K562 (cell line): Measurements from ENCODE around the gene FOXI1. TPM values are rescaled to one million over a fixed set of nuclear protein-coding genes. Genes with fewer than 3 reads are reported as not detected.

Experiments
- ATAC-seq: fragments of 200-7000 bp; cut with Tn5 transposase; 3 replicates; pipeline ENCODE4 v1.9.1; 2020; ENCODE audit warnings: moderate library complexity
- BruUV-seq: library from RNA; stranded (reverse); fragments of 400-500 nt; replicated peaks from 2 replicates; lab custom pipeline; 2021; lab: Mats Ljungman, UMichigan
- CTCF ChIA-PET: fragments of 300-600 bp; formaldehyde crosslinking; extraction: SDS; loops from one replicate; lab custom pipeline; 2021; ENCODE audit warnings: low intra/inter-chr PET ratio; lab: Yijun Ruan, JAX
- POLR2A ChIA-PET: fragments of 300-600, 350-650 bp; sonication (Branson Sonifier 250); formaldehyde crosslinking; extraction: SDS; loops from one replicate; lab custom pipeline; 2021; ENCODE audit warnings: antibody characterized with exemption, inconsistent platforms; lab: Yijun Ruan, JAX
- DNase-seq, 4 experiments: peaks; one replicate each; pipeline versions ENCODE4 v3.0.0 to v3.0.0-alpha.2; 2011 to 2018; ENCODE audit warnings: low spot score in 3 of 4, mixed read lengths in 3 of 4; ENCODE audit errors: extremely low read depth in 1 of 4
- FAIRE-seq: peaks from 2 replicates; lab custom pipeline; 2011; peaks lifted over from hg19 to GRCh38; lab: Jason Lieb, UNC
- H2AFZ ChIP-seq: 2 replicates; pipeline ENCODE4 v1.6.0; 2011; ENCODE audit warnings: low read depth, low read length, control low read depth, inconsistent platforms
- H3K27ac ChIP-seq: fragments of 200-600 bp; 3 replicates; pipeline ENCODE4 v1.8.0; 2011; ENCODE audit warnings: low read depth, mild to moderate bottlenecking, control low read depth, inconsistent platforms, low read length, moderate library complexity, mixed read lengths; ENCODE audit errors: extremely low read depth
- H3K27me3 ChIP-seq, 2 experiments: fragments of 300-600 bp in 1 of 2; 2 replicates in 1 of 2; 3 replicates in 1 of 2; pipeline versions ENCODE4 v1.6.0 to v1.8.0; 2011; ENCODE audit warnings: inconsistent platforms in 2 of 2, low read length in 2 of 2, mild to moderate bottlenecking in 1 of 2, mixed read lengths in 1 of 2, moderate library complexity in 1 of 2; ENCODE audit not compliant: control insufficient read depth in 2 of 2, insufficient read depth in 2 of 2
- H3K36me3 ChIP-seq: fragments of 300-600 bp; 3 replicates; pipeline ENCODE4 v1.8.0; 2011; ENCODE audit warnings: mild to moderate bottlenecking, low read length, inconsistent platforms; ENCODE audit not compliant: control insufficient read depth, insufficient read depth
- H3K4me1 ChIP-seq, 2 experiments: fragments of 200-600 bp in 1 of 2; replicated peaks in 1 of 2; 2 replicates in 1 of 2; 3 replicates in 1 of 2; pipeline versions ENCODE4 v1.5.1 to v1.8.0; 2011; ENCODE audit warnings: inconsistent platforms in 2 of 2, low read length in 2 of 2, mild to moderate bottlenecking in 1 of 2, mixed read lengths in 1 of 2, moderate library complexity in 1 of 2; ENCODE audit not compliant: control insufficient read depth in 2 of 2, insufficient read depth in 2 of 2
- H3K4me2 ChIP-seq: 2 replicates; pipeline ENCODE4 v1.6.1; 2011; ENCODE audit warnings: low read length, control low read depth, inconsistent platforms, mixed read lengths; ENCODE audit not compliant: insufficient read depth
- H3K4me3 ChIP-seq: fragments of 200-600 bp; sonication (generic), shearing (Covaris generic); 2 replicates; pipeline ENCODE4 v1.5.1; 2016; ENCODE audit warnings: control low read depth, inconsistent platforms
- H3K79me2 ChIP-seq: fragments of 200-600 bp; 3 replicates; pipeline ENCODE4 v1.8.0; 2011; ENCODE audit warnings: low read length, inconsistent platforms; ENCODE audit not compliant: control insufficient read depth, insufficient read depth
- H3K9ac ChIP-seq, 2 experiments: 2 replicates each; pipeline versions ENCODE4 v1.6.0 to v1.6.1; 2011; ENCODE audit warnings: low read depth in 2 of 2, low read length in 2 of 2, control low read depth in 1 of 2, inconsistent platforms in 1 of 2, mild to moderate bottlenecking in 1 of 2, mixed read lengths in 1 of 2; ENCODE audit not compliant: insufficient read depth in 1 of 2
- H3K9me1 ChIP-seq: one replicate; pipeline ENCODE4 v1.6.0; 2011; ENCODE audit warnings: inconsistent platforms, mild to moderate bottlenecking, low read length, moderate library complexity; ENCODE audit not compliant: control insufficient read depth, insufficient read depth
- H3K9me3 ChIP-seq: replicated peaks from 2 replicates; pipeline ENCODE4 v1.5.1; 2011; ENCODE audit warnings: low read depth, low read length, inconsistent platforms; ENCODE audit not compliant: control insufficient read depth, insufficient read depth
- H4K20me1 ChIP-seq: replicated peaks from 2 replicates; pipeline ENCODE4 v1.6.1; 2011; ENCODE audit warnings: low read length, inconsistent platforms, mixed read lengths; ENCODE audit not compliant: control insufficient read depth, insufficient read depth
- ETS2 ChIP-seq: IDR thresholded peaks from 2 replicates; pipeline ENCODE4 v1.6.1; 2016; ENCODE audit warnings: borderline replicate concordance, missing genetic modification characterization, mild to moderate bottlenecking, moderate library complexity, missing compliant biosample characterization; ENCODE audit not compliant: poor library complexity, severe bottlenecking
- FOXJ3 ChIP-seq: sonication (generic); formaldehyde crosslinking; IDR thresholded peaks from 2 replicates; pipeline ENCODE4 v1.4.0; 2020; ENCODE audit warnings: mild to moderate bottlenecking, missing genetic modification reagents
- RAD51 ChIP-seq: fragments of 450-650 bp; IDR thresholded peaks from 2 replicates; pipeline ENCODE4 v1.7.1; 2016; ENCODE audit warnings: low read depth, mild to moderate bottlenecking, borderline replicate concordance
- ZNF707 ChIP-seq: fragments of 250-450 bp; sonication (Bioruptor Pico); conservative IDR thresholded peaks from 2 replicates; pipeline ENCODE4 v1.8.0; 2022; ENCODE audit warnings: inconsistent platforms, mild to moderate bottlenecking, moderate library complexity
- WGBS: fragments of 100-300 bp; shearing (Covaris generic); methylation state at CpG from one replicate; pipeline ENCODE4 v1.1.6; 2016; ENCODE audit warnings: low coverage, mixed read lengths; ENCODE audit not compliant: insufficient coverage; ENCODE audit errors: missing lambda C conversion rate; 5-methylcytosine and 5-hydroxymethylcytosine counted together
- in situ Hi-C: fragments of 300-500 bp; cut with MboI; formaldehyde crosslinking; loops from 4 replicates; pipeline ENCODE4 v1.15.0; 2018; ENCODE audit warnings: inconsistent platforms, mixed read lengths
- intact Hi-C: fragments of 100-400 bp; cut with micrococcal nuclease; formaldehyde crosslinking; loops from 2 replicates; pipeline ENCODE4 v1.14.2; 2022
- polyA plus RNA-seq, 8 experiments: library from polyadenylated mRNA; depleted of rRNA in 4 of 8; stranded (reverse) in 5 of 8; unstranded in 3 of 8; fragments of >200 nt; fragmentation: Nextera tagmentation in 2 of 8; fragmentation: Illumina TruSeq in 1 of 8; extraction: Ambion mirVana in 2 of 8; extraction: Trizol in 1 of 8; gene quantifications; 2 replicates each; pipeline versions ENCODE4 v1.2.1 to v1.2.3, GENCODE V29; 2011 to 2014; ENCODE audit warnings: inconsistent platforms in 1 of 8, missing spikeins in 1 of 8
- total RNA-seq, 7 experiments: library from RNA; depleted of rRNA in 6 of 7; stranded (reverse); fragments of >200 nt in 6 of 7; fragmentation: Illumina TruSeq in 2 of 7; extraction: Trizol in 2 of 7; gene quantifications; 2 replicates each; pipeline versions ENCODE4 v1.2.1 to v1.2.3, GENCODE V29; 2011 to 2021; ENCODE audit warnings: low replicate concordance in 1 of 7
- TF ChIP-seq, protein P1 (sequence below): fragments of 450-650 bp; formaldehyde crosslinking; IDR thresholded peaks from 2 replicates; pipeline ENCODE4 v1.4.0; 2022; ENCODE audit warnings: missing genetic modification characterization
- TF ChIP-seq, protein P2 (sequence below): sonication (generic); formaldehyde crosslinking; IDR thresholded peaks from 2 replicates; pipeline ENCODE4 v1.5.0; 2020; ENCODE audit warnings: missing genetic modification reagents
- TF ChIP-seq, protein P3 (sequence below): sonication (generic); formaldehyde crosslinking; IDR thresholded peaks from 2 replicates; pipeline ENCODE4 v1.8.0; 2022; ENCODE audit warnings: missing genetic modification reagents, mild to moderate bottlenecking, borderline replicate concordance
- TF ChIP-seq, protein P4 (sequence below): fragments of 250-450 bp; sonication (Bioruptor Pico); IDR thresholded peaks from 2 replicates; pipeline ENCODE4 v1.4.0; 2020

Gene FOXI1
- total and polyA plus RNA-seq, 9 of the 15 experiments (the other 6 are each of a cell fraction or from before 2014, with no cell fraction given): not detected

DNA sequence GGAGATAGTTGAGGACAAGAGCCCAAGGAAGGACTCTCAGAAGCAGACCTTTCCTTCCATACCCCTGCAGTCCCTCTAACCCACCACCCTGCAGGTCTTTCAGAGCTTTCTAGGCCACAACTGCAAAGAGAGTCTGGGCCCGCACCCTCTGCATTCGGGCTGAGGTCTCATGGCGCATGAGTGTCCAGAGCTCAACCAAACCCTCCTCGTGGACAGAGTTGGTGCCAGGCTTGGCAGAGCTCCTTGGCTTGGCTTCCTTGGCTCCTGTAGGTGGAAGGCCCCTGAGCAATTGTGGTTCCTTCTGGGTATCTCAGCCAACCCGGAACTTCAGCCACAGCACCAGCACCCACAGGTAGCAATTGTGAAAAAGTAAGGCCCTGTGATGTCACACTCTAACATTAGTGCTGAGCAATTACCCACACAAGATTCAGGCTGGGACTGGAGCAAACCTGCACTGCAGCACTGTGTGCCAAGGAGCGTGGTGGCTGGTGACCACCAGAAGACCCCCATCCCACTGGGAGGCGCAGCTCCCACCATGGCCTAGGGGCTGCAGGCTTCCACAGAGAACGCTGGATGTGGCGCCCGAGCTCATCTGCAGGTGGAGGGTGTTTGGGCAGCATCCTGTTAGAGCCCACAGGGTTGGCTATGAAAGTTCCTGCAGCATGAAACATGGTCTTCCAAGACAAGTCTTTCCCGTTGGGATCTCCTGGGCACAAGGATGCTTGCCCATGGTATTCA, 38.8 kb downstream of the FOXI1 start (continued):
- no peak for TF ChIP-seq ETS2 (tag)

DNA sequence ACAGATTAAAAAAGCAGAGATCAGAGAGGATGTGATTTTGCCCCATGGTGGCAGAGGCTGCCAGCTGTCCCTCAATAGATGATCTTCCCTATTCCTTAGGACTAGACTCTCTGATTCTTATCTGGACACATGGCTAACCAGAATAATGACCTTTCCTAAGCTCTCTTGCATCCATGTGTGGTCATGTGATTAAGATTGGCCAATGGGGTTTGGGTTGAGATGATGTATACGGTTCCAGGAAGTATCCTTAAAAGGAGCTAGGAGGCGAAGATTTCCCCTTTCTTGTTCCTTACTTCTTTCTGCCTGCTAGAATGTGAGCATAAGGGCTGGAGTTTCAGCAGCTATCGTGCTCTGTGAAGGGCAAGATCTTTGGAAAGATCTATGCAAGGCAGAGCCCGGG, 39.8 kb downstream of the FOXI1 start:
- Histone ChIP-seq H3K36me3 (no peaks in the 10 kb centered on the region), H3K79me2 (no peaks in the 10 kb centered on the region), H3K27ac (no peak overlapping the region), H3K27me3 (peaks cover 4 to 49% of the 10 kb centered on the region in 2 experiments), H4K20me1 (no peaks in the 10 kb centered on the region), H3K4me1 (peaks cover 0 to 3% of the 10 kb centered on the region in 2 experiments; a peak in 3 of 5 replicates), H3K4me3 (no peak overlapping the region), H2AFZ (peak overlapping the region; percentile 47; the same call in 1 of the 2 replicates), H3K9me1 (no peaks in the 10 kb centered on the region), H3K9ac (no peak overlapping the region), H3K9me3 (no peaks in the 10 kb centered on the region), H3K4me2 (no peak overlapping the region)
- in situ Hi-C loops (no loop called here), intact Hi-C loops (no loop called here)
- POLR2A ChIA-PET: no interaction called here
- ATAC-seq (peak; percentile 59; the same call in 2 of the 3 replicates), FAIRE-seq (peak; percentile 23), DNase-seq (peak; percentile 28 to 59 (median 45))
- no TSS peak for BruUV-seq
- CTCF ChIA-PET: no interaction called here
- 0% methylated on average over 4 of the region's 4 CpGs for WGBS
- TF ChIP-seq, protein P1, sequence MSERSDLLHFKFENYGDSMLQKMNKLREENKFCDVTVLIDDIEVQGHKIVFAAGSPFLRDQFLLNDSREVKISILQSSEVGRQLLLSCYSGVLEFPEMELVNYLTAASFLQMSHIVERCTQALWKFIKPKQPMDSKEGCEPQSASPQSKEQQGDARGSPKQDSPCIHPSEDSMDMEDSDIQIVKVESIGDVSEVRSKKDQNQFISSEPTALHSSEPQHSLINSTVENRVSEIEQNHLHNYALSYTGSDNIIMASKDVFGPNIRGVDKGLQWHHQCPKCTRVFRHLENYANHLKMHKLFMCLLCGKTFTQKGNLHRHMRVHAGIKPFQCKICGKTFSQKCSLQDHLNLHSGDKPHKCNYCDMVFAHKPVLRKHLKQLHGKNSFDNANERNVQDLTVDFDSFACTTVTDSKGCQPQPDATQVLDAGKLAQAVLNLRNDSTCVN (CRISPR knock-in tag): no peak
- no peak for TF ChIP-seq ZNF707
- TF ChIP-seq, protein P2, sequence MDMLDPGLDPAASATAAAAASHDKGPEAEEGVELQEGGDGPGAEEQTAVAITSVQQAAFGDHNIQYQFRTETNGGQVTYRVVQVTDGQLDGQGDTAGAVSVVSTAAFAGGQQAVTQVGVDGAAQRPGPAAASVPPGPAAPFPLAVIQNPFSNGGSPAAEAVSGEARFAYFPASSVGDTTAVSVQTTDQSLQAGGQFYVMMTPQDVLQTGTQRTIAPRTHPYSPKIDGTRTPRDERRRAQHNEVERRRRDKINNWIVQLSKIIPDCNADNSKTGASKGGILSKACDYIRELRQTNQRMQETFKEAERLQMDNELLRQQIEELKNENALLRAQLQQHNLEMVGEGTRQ (CRISPR knock-in tag): peak; percentile 80
- no peak for TF ChIP-seq FOXJ3
- TF ChIP-seq, protein P3, sequence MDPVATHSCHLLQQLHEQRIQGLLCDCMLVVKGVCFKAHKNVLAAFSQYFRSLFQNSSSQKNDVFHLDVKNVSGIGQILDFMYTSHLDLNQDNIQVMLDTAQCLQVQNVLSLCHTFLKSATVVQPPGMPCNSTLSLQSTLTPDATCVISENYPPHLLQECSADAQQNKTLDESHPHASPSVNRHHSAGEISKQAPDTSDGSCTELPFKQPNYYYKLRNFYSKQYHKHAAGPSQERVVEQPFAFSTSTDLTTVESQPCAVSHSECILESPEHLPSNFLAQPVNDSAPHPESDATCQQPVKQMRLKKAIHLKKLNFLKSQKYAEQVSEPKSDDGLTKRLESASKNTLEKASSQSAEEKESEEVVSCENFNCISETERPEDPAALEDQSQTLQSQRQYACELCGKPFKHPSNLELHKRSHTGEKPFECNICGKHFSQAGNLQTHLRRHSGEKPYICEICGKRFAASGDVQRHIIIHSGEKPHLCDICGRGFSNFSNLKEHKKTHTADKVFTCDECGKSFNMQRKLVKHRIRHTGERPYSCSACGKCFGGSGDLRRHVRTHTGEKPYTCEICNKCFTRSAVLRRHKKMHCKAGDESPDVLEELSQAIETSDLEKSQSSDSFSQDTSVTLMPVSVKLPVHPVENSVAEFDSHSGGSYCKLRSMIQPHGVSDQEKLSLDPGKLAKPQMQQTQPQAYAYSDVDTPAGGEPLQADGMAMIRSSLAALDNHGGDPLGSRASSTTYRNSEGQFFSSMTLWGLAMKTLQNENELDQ (CRISPR knock-in tag): no peak
- TF ChIP-seq, protein P4, sequence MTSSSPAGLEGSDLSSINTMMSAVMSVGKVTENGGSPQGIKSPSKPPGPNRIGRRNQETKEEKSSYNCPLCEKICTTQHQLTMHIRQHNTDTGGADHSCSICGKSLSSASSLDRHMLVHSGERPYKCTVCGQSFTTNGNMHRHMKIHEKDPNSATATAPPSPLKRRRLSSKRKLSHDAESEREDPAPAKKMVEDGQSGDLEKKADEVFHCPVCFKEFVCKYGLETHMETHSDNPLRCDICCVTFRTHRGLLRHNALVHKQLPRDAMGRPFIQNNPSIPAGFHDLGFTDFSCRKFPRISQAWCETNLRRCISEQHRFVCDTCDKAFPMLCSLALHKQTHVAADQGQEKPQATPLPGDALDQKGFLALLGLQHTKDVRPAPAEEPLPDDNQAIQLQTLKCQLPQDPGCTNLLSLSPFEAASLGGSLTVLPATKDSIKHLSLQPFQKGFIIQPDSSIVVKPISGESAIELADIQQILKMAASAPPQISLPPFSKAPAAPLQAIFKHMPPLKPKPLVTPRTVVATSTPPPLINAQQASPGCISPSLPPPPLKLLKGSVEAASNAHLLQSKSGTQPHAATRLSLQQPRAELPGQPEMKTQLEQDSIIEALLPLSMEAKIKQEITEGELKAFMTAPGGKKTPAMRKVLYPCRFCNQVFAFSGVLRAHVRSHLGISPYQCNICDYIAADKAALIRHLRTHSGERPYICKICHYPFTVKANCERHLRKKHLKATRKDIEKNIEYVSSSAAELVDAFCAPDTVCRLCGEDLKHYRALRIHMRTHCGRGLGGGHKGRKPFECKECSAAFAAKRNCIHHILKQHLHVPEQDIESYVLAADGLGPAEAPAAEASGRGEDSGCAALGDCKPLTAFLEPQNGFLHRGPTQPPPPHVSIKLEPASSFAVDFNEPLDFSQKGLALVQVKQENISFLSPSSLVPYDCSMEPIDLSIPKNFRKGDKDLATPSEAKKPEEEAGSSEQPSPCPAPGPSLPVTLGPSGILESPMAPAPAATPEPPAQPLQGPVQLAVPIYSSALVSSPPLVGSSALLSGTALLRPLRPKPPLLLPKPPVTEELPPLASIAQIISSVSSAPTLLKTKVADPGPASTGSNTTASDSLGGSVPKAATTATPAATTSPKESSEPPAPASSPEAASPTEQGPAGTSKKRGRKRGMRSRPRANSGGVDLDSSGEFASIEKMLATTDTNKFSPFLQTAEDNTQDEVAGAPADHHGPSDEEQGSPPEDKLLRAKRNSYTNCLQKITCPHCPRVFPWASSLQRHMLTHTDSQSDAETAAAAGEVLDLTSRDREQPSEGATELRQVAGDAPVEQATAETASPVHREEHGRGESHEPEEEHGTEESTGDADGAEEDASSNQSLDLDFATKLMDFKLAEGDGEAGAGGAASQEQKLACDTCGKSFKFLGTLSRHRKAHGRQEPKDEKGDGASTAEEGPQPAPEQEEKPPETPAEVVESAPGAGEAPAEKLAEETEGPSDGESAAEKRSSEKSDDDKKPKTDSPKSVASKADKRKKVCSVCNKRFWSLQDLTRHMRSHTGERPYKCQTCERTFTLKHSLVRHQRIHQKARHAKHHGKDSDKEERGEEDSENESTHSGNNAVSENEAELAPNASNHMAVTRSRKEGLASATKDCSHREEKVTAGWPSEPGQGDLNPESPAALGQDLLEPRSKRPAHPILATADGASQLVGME (CRISPR knock-in tag): no peak
- peak; percentile 71 for TF ChIP-seq RAD51
